ENCODE data around the gene FEZF2.

DNA sequence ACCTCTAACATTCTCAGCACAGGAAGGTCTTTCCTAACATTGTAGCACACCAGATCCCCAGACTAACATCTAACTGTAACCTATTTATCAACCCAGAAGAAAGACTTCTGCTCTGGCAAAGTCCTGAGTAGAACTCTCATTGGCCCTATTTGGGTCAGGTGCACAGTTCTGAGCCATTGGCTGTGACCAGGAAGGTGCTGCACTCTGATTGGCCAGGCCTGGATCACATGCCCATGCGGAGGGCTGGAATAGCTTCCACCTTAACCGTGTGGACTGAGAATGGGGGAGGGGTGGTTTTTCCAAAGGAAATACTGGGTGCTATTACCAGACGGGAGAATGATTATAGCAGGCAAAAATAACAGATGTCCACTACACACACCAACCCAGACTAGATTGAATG is 11.5 kb downstream of the FEZF2 start:
- TF ChIP-seq, protein P1, sequence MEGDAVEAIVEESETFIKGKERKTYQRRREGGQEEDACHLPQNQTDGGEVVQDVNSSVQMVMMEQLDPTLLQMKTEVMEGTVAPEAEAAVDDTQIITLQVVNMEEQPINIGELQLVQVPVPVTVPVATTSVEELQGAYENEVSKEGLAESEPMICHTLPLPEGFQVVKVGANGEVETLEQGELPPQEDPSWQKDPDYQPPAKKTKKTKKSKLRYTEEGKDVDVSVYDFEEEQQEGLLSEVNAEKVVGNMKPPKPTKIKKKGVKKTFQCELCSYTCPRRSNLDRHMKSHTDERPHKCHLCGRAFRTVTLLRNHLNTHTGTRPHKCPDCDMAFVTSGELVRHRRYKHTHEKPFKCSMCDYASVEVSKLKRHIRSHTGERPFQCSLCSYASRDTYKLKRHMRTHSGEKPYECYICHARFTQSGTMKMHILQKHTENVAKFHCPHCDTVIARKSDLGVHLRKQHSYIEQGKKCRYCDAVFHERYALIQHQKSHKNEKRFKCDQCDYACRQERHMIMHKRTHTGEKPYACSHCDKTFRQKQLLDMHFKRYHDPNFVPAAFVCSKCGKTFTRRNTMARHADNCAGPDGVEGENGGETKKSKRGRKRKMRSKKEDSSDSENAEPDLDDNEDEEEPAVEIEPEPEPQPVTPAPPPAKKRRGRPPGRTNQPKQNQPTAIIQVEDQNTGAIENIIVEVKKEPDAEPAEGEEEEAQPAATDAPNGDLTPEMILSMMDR (conservative IDR thresholded peaks at IDR 0.05; ENCODE audit: low read depth, low read length) = no peak
- TF ChIP-seq EZH2 (IDR thresholded peaks at IDR 0.05; ENCODE audit: low read length, unreplicated experiment) = no peak
